OCI-LY1 (cell line): ENCODE data around the gene FANCG.

Source experiments
- H2AFZ ChIP-seq: fragments of 200-600 bp; sonication (generic), shearing (Covaris generic); 2 replicates; pipeline ENCODE4 v1.6.0; 2014; ENCODE audit warnings: antibody characterized with exemption, mild to moderate bottlenecking, low read length
- H3F3A ChIP-seq: fragments of 200-600 bp; sonication (generic), shearing (Covaris generic); 2 replicates; pipeline ENCODE4 v1.6.0; 2014; ENCODE audit warnings: mild to moderate bottlenecking, antibody characterized with exemption, low read length, moderate library complexity; ENCODE audit not compliant: insufficient read depth
- H3K27ac ChIP-seq: fragments of 200-600 bp; sonication (generic); 2 replicates; pipeline ENCODE4 v1.5.1; 2014; ENCODE audit warnings: low read length, mixed run types, mild to moderate bottlenecking, low read depth; ENCODE audit not compliant: poor library complexity, severe bottlenecking
- H3K27me3 ChIP-seq: fragments of 200-600 bp; sonication (generic); 2 replicates; pipeline ENCODE4 v1.6.0; 2014; ENCODE audit warnings: antibody characterized with exemption, mild to moderate bottlenecking, low read length, moderate library complexity; ENCODE audit not compliant: insufficient read depth
- H3K36me3 ChIP-seq: fragments of 200-600 bp; sonication (generic); 2 replicates; pipeline ENCODE4 v1.6.1; 2014; ENCODE audit warnings: mild to moderate bottlenecking, antibody characterized with exemption, low read length, moderate library complexity, mixed read lengths; ENCODE audit not compliant: insufficient read depth
- H3K4me1 ChIP-seq: fragments of 200-600 bp; sonication (generic); 2 replicates; pipeline ENCODE4 v1.5.1; 2014; ENCODE audit warnings: mild to moderate bottlenecking, low read length, moderate library complexity; ENCODE audit not compliant: insufficient read depth, severe bottlenecking
- H3K4me2 ChIP-seq: fragments of 200-600 bp; sonication (generic), shearing (Covaris generic); 2 replicates; pipeline ENCODE4 v1.6.1; 2014; ENCODE audit warnings: low read length
- H3K4me3 ChIP-seq: fragments of 200-600 bp; sonication (generic); 2 replicates; pipeline ENCODE4 v1.5.1; 2014; ENCODE audit warnings: low read length, low read depth, mild to moderate bottlenecking, mixed read lengths; ENCODE audit not compliant: poor library complexity, severe bottlenecking
- H3K79me2 ChIP-seq: fragments of 200-600 bp; shearing (Covaris generic); 2 replicates; pipeline ENCODE4 v1.6.1; 2016; ENCODE audit warnings: mixed run types, low read length, mixed read lengths; ENCODE audit not compliant: insufficient read depth
- H3K9ac ChIP-seq: fragments of 200-600 bp; sonication (generic), shearing (Covaris generic); 2 replicates; pipeline ENCODE4 v1.6.1; 2014; ENCODE audit warnings: mild to moderate bottlenecking, low read length, mixed read lengths
- H3K9me2 ChIP-seq: fragments of 200-600 bp; sonication (generic), shearing (Covaris generic); 2 replicates; pipeline ENCODE4 v1.6.1; 2014; ENCODE audit warnings: low read depth, mild to moderate bottlenecking, low read length, mixed read lengths
- H3K9me3 ChIP-seq: fragments of 200-600 bp; shearing (Covaris generic); 2 replicates; pipeline ENCODE4 v1.6.1; 2014; ENCODE audit warnings: low read length, mixed read lengths
- H4K20me1 ChIP-seq: fragments of 200-600 bp; sonication (generic), shearing (Covaris generic); 2 replicates; pipeline ENCODE4 v1.6.0; 2016; ENCODE audit warnings: mild to moderate bottlenecking, low read length; ENCODE audit not compliant: insufficient read depth
- EZH2 ChIP-seq: fragments of 200-600 bp; sonication (generic), shearing (Covaris generic); IDR thresholded peaks from 2 replicates; pipeline ENCODE4 v1.8.0; 2017; ENCODE audit warnings: borderline replicate concordance, mixed run types, mild to moderate bottlenecking, antibody characterized with exemption, low read length, moderate library complexity, mixed read lengths
- TF ChIP-seq, protein P1 (sequence below): fragments of 200-600 bp; sonication (generic), shearing (Covaris generic); IDR thresholded peaks from 2 replicates; pipeline ENCODE4 v1.5.1; 2017; ENCODE audit warnings: mild to moderate bottlenecking, antibody characterized with exemption, low read length, moderate library complexity, mixed read lengths

FANCG gene

DNA sequence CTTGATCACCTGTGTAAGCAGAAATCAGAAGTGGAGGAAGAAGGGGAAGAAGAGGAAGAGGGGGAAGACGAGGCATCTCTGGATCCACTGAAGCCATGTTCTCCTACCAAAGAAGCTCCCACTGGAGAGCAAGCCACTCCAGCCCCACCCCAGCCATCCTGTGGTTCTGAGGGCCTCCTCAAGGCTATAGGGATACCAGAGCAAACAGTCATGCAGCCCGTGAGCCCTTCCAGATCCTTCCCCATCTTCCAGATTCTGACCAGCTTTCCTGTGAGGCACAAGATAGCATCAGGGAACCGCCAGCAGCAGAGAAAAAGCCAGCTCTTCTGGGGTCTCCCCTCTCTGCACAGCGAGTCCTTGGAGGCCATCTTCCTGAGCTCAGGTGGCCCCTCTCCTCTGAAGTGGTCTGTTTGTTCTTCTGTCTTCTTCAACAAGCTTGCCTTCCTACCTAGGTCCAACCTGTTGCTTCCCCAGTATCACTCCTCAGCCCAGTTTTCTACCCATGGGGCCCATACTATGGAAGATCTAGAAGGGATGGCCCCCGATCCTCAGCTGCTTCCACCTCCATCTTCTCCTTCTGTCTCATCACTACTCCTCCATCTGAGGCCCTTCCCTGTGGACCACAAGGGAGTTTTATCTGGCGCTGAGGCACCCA, 36.7 kb downstream of the FANCG start:
- no peaks in the 10 kb centered on the region for H4K20me1 ChIP-seq
- no peaks in the 10 kb centered on the region for H3K27me3 ChIP-seq
- no peak overlapping the region for H3K9ac ChIP-seq
- H3K9me2 ChIP-seq, result no peaks in the 10 kb centered on the region
- TF ChIP-seq, protein P1, sequence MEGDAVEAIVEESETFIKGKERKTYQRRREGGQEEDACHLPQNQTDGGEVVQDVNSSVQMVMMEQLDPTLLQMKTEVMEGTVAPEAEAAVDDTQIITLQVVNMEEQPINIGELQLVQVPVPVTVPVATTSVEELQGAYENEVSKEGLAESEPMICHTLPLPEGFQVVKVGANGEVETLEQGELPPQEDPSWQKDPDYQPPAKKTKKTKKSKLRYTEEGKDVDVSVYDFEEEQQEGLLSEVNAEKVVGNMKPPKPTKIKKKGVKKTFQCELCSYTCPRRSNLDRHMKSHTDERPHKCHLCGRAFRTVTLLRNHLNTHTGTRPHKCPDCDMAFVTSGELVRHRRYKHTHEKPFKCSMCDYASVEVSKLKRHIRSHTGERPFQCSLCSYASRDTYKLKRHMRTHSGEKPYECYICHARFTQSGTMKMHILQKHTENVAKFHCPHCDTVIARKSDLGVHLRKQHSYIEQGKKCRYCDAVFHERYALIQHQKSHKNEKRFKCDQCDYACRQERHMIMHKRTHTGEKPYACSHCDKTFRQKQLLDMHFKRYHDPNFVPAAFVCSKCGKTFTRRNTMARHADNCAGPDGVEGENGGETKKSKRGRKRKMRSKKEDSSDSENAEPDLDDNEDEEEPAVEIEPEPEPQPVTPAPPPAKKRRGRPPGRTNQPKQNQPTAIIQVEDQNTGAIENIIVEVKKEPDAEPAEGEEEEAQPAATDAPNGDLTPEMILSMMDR, result no peak
- TF ChIP-seq EZH2, result no peak
- no peaks in the 10 kb centered on the region for H3K9me3 ChIP-seq
- H2AFZ ChIP-seq, result no peak overlapping the region
- no peak overlapping the region for H3K4me2 ChIP-seq
- H3K27ac ChIP-seq, result no peak overlapping the region
- H3K79me2 ChIP-seq, result no peaks in the 10 kb centered on the region
- H3K4me3 ChIP-seq, result no peak overlapping the region
- H3K36me3 ChIP-seq, result no peaks in the 10 kb centered on the region; the same call in 1 of the 2 replicates
- H3K4me1 ChIP-seq, result no peaks in the 10 kb centered on the region
- H3F3A ChIP-seq, result no peaks in the 10 kb centered on the region

- Histone ChIP-seq H2AFZ (no peak overlapping the region), H3K27me3 (no peaks in the 10 kb centered on the region), H3K4me3 (no peak overlapping the region), H3K79me2 (no peaks in the 10 kb centered on the region), H4K20me1 (no peaks in the 10 kb centered on the region), H3K9me2 (no peaks in the 10 kb centered on the region), H3K9me3 (no peaks in the 10 kb centered on the region), H3K4me1 (no peaks in the 10 kb centered on the region), H3K9ac (no peak overlapping the region), H3K36me3 (no peaks in the 10 kb centered on the region; the same call in 1 of the 2 replicates), H3K4me2 (no peak overlapping the region), H3K27ac (no peak overlapping the region), H3F3A (no peaks in the 10 kb centered on the region)
- TF ChIP-seq, protein P1, result no peak
- no peak for TF ChIP-seq EZH2
Measured at GRCh38 chr9:35042081-35042604, 37.6 kb downstream of the FANCG start.

GRCh38 chr9:35035851-35036701, 43.7 kb downstream of the FANCG start:
- no peak overlapping the region for H2AFZ ChIP-seq
- H3K4me3 ChIP-seq, result no peak overlapping the region
- no peaks in the 10 kb centered on the region for H3K9me2 ChIP-seq
- no peaks in the 10 kb centered on the region for H3K27me3 ChIP-seq
- H3K27ac ChIP-seq, result no peak overlapping the region
- no peak for TF ChIP-seq EZH2
- TF ChIP-seq, protein P1, result no peak
- no peak overlapping the region for H3K9ac ChIP-seq
- H4K20me1 ChIP-seq, result no peaks in the 10 kb centered on the region
- no peaks in the 10 kb centered on the region for H3K9me3 ChIP-seq
- H3K4me1 ChIP-seq, result no peaks in the 10 kb centered on the region
- no peaks in the 10 kb centered on the region for H3F3A ChIP-seq
- H3K36me3 ChIP-seq, result no peaks in the 10 kb centered on the region
- no peaks in the 10 kb centered on the region for H3K79me2 ChIP-seq
- H3K4me2 ChIP-seq, result no peak overlapping the region
